ENCODE measurements around the gene CD1B.

DNA sequence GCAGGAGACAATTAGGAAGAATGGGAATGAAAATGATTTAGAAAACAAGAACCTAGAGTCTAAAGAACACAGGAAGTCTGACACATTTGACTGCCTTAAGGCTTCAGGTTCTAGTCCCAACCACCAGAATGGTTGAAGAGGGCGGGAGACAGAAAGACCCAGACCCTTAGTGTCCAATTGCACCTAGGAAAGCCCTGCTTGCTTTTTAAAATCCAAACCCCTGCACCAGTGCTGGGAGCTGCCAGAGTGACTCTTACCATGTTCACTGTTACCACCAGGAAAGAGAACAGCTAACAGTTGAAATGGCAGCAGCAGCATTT is 265 bp downstream of the CD1B start:
- TF ChIP-seq POLR2A (IDR thresholded peaks at IDR 0.05): no peak
- TF ChIP-seq, protein P1, sequence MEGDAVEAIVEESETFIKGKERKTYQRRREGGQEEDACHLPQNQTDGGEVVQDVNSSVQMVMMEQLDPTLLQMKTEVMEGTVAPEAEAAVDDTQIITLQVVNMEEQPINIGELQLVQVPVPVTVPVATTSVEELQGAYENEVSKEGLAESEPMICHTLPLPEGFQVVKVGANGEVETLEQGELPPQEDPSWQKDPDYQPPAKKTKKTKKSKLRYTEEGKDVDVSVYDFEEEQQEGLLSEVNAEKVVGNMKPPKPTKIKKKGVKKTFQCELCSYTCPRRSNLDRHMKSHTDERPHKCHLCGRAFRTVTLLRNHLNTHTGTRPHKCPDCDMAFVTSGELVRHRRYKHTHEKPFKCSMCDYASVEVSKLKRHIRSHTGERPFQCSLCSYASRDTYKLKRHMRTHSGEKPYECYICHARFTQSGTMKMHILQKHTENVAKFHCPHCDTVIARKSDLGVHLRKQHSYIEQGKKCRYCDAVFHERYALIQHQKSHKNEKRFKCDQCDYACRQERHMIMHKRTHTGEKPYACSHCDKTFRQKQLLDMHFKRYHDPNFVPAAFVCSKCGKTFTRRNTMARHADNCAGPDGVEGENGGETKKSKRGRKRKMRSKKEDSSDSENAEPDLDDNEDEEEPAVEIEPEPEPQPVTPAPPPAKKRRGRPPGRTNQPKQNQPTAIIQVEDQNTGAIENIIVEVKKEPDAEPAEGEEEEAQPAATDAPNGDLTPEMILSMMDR (IDR thresholded peaks at IDR 0.05): no peak
